Liver (tissue), 3 donors: Measurements from ENCODE around the gene PDE12.

Source experiments
- ATF3 ChIP-seq: IDR thresholded peaks from 2 replicates; pipeline ENCODE4 v1.6.1; 2016; ENCODE audit warnings: antibody characterized with exemption
- CTCF ChIP-seq: fragments of 150-350 bp; IDR thresholded peaks from 2 replicates; pipeline ENCODE4 v1.5.1; 2017; ENCODE audit warnings: improper control_type of control experiment, low read depth, low read length; ENCODE audit not compliant: missing input control
- JUND ChIP-seq, 2 donors: IDR thresholded peaks; 2 replicates each; pipeline ENCODE4 v1.6.1; 2016; ENCODE audit warnings: antibody characterized with exemption in 2 of 2
- MAX ChIP-seq: IDR thresholded peaks from 2 replicates; pipeline ENCODE4 v1.6.1; 2016; ENCODE audit warnings: antibody characterized with exemption
- REST ChIP-seq: IDR thresholded peaks from 2 replicates; pipeline ENCODE4 v1.6.1; 2016; ENCODE audit warnings: antibody characterized with exemption, mild to moderate bottlenecking
- SP1 ChIP-seq: IDR thresholded peaks from 2 replicates; pipeline ENCODE4 v1.6.1; 2018; ENCODE audit warnings: antibody characterized with exemption, mild to moderate bottlenecking
- donor health status: healthy.
- donor health status: healthy.

GRCh38 chr3:57555306-57555705 is 768 bp upstream of the PDE12 start:
- no peak for TF ChIP-seq CTCF
- TF ChIP-seq MAX, result no peak
- no peak for TF ChIP-seq ATF3
- TF ChIP-seq JUND (IDR thresholded peaks at IDR 0.05), result no peak
- no peak for TF ChIP-seq REST
- TF ChIP-seq SP1, result no peak
